Smooth muscle cell (in vitro differentiated cells): ENCODE measurements around the gene EEF1G. TPM values are rescaled to one million over a fixed set of nuclear protein-coding genes. Genes with fewer than 3 reads are reported as not detected.

ENCODE experiments used
- DNase-seq: peaks from one replicate; lab custom pipeline; 2025; ENCODE audit not compliant: unreplicated experiment; lab: John Stamatoyannopoulos, UW
- H2AFZ ChIP-seq: fragments of 200-600 bp; sonication (generic); 2 replicates; pipeline ENCODE4 v1.6.0; 2016; ENCODE audit warnings: antibody characterized with exemption, low read depth, mild to moderate bottlenecking
- H3F3A ChIP-seq: fragments of 200-600 bp; sonication (generic); 2 replicates; pipeline ENCODE4 v1.6.0; 2017; ENCODE audit warnings: antibody characterized with exemption, low read depth
- H3K27ac ChIP-seq: fragments of 200-600 bp; sonication (generic); 2 replicates; pipeline ENCODE4 v1.5.1; 2016; ENCODE audit warnings: low read depth, mild to moderate bottlenecking
- H3K27me3 ChIP-seq: fragments of 200-600 bp; sonication (generic); 2 replicates; pipeline ENCODE4 v1.6.1; 2016; ENCODE audit warnings: low read depth, mild to moderate bottlenecking
- H3K36me3 ChIP-seq: fragments of 200-600 bp; sonication (generic); 2 replicates; pipeline ENCODE4 v1.5.1; 2016; ENCODE audit warnings: low read depth
- H3K4me1 ChIP-seq: fragments of 200-600 bp; sonication (generic); 2 replicates; pipeline ENCODE4 v1.5.1; 2016; ENCODE audit warnings: low read depth
- H3K4me2 ChIP-seq: fragments of 200-600 bp; sonication (generic); 2 replicates; pipeline ENCODE4 v1.6.0; 2016; ENCODE audit warnings: mild to moderate bottlenecking
- H3K4me3 ChIP-seq: fragments of 200-600 bp; sonication (generic); 2 replicates; pipeline ENCODE4 v1.5.1; 2016; ENCODE audit warnings: mild to moderate bottlenecking
- H3K79me2 ChIP-seq: fragments of 200-600 bp; sonication (generic); 2 replicates; pipeline ENCODE4 v1.6.0; 2016; ENCODE audit warnings: low read depth, mild to moderate bottlenecking
- H3K9ac ChIP-seq: fragments of 200-600 bp; sonication (generic); 2 replicates; pipeline ENCODE4 v1.6.0; 2016; ENCODE audit warnings: low read depth
- H3K9me3 ChIP-seq: fragments of 200-600 bp; sonication (generic); replicated peaks from 2 replicates; pipeline ENCODE4 v1.5.1; 2016; ENCODE audit warnings: low read depth
- H4K20me1 ChIP-seq: fragments of 200-600 bp; sonication (generic); 2 replicates; pipeline ENCODE4 v1.6.0; 2016; ENCODE audit warnings: low read depth
- CTCF ChIP-seq: fragments of 200-600 bp; sonication (generic); IDR thresholded peaks from 2 replicates; pipeline ENCODE4 v1.5.1; 2017; ENCODE audit warnings: borderline replicate concordance, mild to moderate bottlenecking, antibody characterized with exemption; ENCODE audit not compliant: insufficient read depth, poor library complexity, severe bottlenecking
- WGBS: methylation state at CpG from one replicate; pipeline ENCODE4 v1.1.7; 2016; ENCODE audit warnings: low lambda C conversion rate; 5-methylcytosine and 5-hydroxymethylcytosine counted together
- polyA plus RNA-seq: library from polyadenylated mRNA; unstranded; fragments of >200 nt; fragmentation: Nextera tagmentation; extraction: Ambion mirVana; gene quantifications from 2 replicates; pipeline ENCODE4 v1.2.1, GENCODE V29; 2016
- total RNA-seq: library from RNA; depleted of rRNA; stranded (reverse); fragments of >200 nt; gene quantifications from 2 replicates; pipeline ENCODE4 v1.2.3, GENCODE V29; 2014

The EEF1G gene
- total and polyA plus RNA-seq, 2 experiments from 2014 or later = 433 to 773 TPM

GRCh38 chr11:62542111-62542745 lies 31.5 kb downstream of the EEF1G start:
- Histone ChIP-seq H3K4me1 (peaks cover 29% of the 10 kb centered on the region), H3K9me3 (no peaks in the 10 kb centered on the region), H3K4me3 (peak overlapping the region; percentile 76), H3F3A (peaks cover 6% of the 10 kb centered on the region), H4K20me1 (peaks cover 83% of the 10 kb centered on the region), H3K9ac (no peak overlapping the region), H3K27me3 (no peaks in the 10 kb centered on the region), H3K36me3 (no peaks in the 10 kb centered on the region), H3K27ac (peak overlapping the region; percentile 75), H3K79me2 (peaks cover 86% of the 10 kb centered on the region), H3K4me2 (peak overlapping the region; percentile 93), H2AFZ (no peak overlapping the region)
- WGBS = 62% methylated on average over 6 of the region's 6 CpGs
- DNase-seq = no peak
- no peak for TF ChIP-seq CTCF

GRCh38 chr11:62540804-62541701 lies 32.6 kb downstream of the EEF1G start:
- Histone ChIP-seq H3K27ac (peak overlapping the region; percentile 67), H3K4me1 (peaks cover 24% of the 10 kb centered on the region), H3K4me2 (peak overlapping the region; percentile 93), H3K27me3 (no peaks in the 10 kb centered on the region), H2AFZ (no peak overlapping the region), H3K36me3 (no peaks in the 10 kb centered on the region), H3K79me2 (peaks cover 96% of the 10 kb centered on the region), H3K9me3 (no peaks in the 10 kb centered on the region), H3K4me3 (no peak overlapping the region), H3F3A (peaks cover 6% of the 10 kb centered on the region), H3K9ac (no peak overlapping the region), H4K20me1 (peaks cover 94% of the 10 kb centered on the region)
- TF ChIP-seq CTCF = no peak
- WGBS = 69% methylated on average over 16 of the region's 16 CpGs
- no peak for DNase-seq

- no peaks in the 10 kb centered on the region for H3K36me3 ChIP-seq
- peaks cover 19% of the 10 kb centered on the region for H3K4me1 ChIP-seq
- no peaks in the 10 kb centered on the region for H3K27me3 ChIP-seq
- no peaks in the 10 kb centered on the region for H3K9me3 ChIP-seq
- WGBS = 54% methylated on average over 11 of the region's 13 CpGs
- peak overlapping the region; percentile 67 for H3K27ac ChIP-seq
- peaks cover 98% of the 10 kb centered on the region for H3K79me2 ChIP-seq
- no peak for TF ChIP-seq CTCF
- H2AFZ ChIP-seq = no peak overlapping the region
- H3K4me3 ChIP-seq = no peak overlapping the region
- peaks cover 6% of the 10 kb centered on the region for H3F3A ChIP-seq
- peak; percentile 59 for DNase-seq
- H3K4me2 ChIP-seq = peak overlapping the region; percentile 93
- no peak overlapping the region for H3K9ac ChIP-seq
- peaks cover 100% of the 10 kb centered on the region for H4K20me1 ChIP-seq
Measured at GRCh38 chr11:62539238-62539925, 34.3 kb downstream of the EEF1G start.
